ENCODE results near the gene MAIP1.
"Not testable (repeated sequence)": the region's sequence is repeated elsewhere in the genome, so short reads cannot be mapped to it uniquely, and the experiment has no call there.

MAIP1 gene, protein sequence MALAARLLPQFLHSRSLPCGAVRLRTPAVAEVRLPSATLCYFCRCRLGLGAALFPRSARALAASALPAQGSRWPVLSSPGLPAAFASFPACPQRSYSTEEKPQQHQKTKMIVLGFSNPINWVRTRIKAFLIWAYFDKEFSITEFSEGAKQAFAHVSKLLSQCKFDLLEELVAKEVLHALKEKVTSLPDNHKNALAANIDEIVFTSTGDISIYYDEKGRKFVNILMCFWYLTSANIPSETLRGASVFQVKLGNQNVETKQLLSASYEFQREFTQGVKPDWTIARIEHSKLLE

DNA sequence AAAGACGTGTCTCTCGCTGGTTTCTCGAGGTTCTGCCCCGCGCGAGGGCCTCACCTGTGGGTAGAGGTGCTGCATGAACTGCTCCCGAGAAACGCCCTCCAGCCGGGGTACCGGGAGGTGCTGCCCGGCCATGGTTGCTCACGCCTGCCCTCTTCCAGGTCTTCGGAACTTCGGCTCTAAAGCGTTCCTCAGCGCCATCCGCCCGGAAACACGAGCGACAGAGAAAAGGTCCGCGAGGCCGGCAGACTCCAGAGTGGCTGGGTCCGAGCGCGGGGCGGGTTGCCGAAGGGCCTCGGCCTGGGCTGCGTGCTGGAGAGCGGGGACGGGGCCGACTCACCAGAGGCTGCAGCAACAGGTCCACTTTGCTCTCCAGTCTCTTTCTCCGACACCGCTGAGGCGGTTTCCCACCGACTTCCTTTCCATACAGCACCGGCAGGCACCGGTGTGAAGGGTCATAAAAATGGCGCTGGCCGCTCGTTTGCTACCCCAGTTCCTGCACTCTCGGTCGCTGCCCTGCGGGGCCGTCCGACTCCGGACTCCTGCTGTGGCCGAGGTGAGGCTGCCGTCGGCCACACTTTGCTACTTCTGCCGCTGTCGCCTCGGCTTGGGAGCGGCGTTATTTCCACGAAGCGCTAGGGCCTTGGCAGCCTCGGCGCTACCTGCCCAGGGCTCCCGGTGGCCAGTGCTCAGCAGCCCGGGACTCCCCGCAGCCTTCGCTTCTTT is at the start of gene MAIP1, which contains the start of gene TYW5:
MAIP1 (plus strand) TSS at position 244 of the 723 bp plus-strand sequence; CDS start at position 461, 217 bp downstream.
TYW5 (minus strand) TSS at position 153 of the 723 bp plus-strand sequence; CDS start at position 132, 21 bp downstream.
- DNase-seq: peak; percentile 71

DNA sequence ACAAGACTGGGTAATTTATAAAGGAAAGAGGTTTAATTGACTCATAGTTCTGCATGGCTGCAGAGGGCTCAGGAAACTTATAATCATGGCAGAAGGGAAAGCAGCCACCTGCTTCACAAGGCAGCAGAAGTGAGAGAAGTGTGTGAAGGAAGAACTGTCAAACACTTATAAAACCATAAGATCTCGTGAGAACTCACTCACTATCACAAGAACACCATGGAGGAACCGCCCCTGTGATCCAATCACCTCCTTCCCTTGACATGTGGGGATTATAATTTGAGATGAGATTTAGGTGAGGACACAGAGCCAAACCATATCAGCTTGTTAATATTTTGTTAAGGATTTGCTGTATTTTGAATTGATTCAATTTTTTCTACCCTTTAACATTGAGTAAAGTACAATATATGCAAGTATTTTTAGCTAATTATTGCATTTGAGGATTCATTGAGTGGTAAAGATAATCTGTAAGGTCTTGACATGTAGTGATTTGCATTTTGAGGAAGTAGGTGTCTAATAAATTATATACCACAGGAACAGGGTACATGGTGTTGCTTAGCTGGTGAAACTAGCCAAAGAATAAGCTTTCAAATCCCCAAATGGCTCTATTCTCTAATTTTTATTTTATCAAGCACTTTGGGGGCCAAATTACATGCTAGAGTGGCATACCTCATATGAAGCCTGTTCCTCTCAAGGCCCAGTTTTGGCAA is 48.2 kb upstream of the MAIP1 start:
- DNase-seq: no peak

- DNase-seq: no peak
Measured at GRCh38 chr2:199910338-199911051, 44.9 kb upstream of the MAIP1 start.

- DNase-seq: peak; percentile 97
Measured at GRCh38 chr2:199911052-199911876, 44.1 kb upstream of the MAIP1 start, which contains the start of gene C2orf69. Gene C2orf69, plus strand, starts transcription at chr2:199911293. Its CDS starts 146 bp downstream, at chr2:199911439.

DNA sequence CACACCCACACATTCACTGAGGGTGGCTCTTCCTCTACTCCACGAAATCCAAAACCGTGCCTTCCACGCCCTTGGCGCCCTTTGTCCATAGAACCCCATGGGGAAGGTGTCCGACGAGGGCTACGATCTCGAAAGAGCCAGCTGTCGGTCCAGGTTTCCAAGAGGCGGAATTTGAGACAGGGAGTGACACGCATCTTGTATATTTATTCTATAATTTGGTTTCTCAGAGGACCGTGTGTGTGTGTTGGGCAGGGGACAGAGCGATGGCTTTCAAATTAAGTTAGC is 43.6 kb upstream of the MAIP1 start:
- no peak for DNase-seq

GRCh38 chr2:199912553-199913114 is 42.7 kb upstream of the MAIP1 start:
- DNase-seq: not testable (repeated sequence)

DNA sequence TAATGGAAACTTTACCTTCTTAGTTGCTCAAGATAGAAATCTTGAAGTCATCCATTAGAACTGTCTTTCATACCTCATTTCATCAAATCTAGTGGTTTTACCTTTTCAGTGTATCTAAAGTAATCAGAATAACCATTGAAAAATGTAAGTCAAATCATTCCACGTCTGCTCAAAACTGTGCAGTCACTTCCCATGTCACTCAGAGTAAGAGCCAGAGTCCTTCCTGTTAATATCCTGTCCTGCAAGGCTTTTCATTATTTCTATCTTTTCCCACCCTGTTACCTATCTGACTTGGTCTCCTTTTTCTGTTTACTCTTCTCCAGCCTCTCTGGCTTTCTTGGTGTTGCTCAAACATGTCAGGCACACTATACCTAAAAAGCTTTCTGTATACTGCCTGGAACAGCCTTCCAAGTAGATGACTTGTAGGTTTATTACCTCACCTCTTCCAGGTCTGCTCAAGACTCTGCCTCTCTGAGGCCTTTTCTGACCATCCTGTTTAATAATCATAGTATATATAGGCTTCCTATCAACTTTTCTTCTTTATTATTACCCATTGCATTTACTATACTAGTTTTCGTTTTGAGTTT is 40.9 kb upstream of the MAIP1 start:
- no peak for DNase-seq

DNA sequence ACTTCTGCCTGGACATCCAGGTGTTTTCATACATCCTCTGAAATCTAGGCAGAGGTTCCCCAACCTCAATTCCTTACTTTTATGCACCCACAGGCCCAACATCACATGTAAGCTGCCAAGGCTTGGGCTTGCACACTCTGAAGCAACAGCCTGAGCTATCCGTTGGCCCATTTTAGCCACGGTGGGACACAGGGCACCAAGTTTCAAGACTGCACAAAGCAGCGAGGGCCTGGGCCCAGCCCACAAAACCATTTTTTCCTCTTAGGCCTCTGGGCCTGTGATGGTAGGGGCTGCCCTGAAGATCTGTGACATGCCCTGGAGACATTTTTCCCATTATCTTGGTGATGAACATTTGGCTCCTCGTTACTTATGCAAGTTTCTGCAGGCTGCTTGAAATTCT is 38.4 kb upstream of the MAIP1 start:
- DNase-seq: no peak

GRCh38 chr2:199922856-199923255 is 32.5 kb upstream of the MAIP1 start:
- no peak for DNase-seq

DNA sequence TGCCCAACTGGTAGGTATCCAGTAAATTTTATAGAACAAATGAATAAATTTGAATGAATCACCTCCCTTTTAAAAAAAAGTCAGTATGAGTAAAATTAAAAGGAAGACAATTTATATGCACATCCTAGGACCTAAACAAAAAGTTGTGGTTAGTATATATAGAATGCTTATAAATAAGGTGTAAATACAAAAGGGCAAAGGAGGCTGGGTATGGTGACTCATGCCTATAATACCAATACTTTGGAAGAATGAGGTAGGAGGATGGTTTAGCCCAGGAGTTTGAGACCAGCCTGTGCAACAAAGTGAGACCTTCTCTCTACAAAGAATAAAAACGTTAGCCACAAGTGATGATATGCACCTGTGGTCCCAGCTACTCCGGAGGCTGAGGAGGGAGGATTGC is 31.5 kb upstream of the MAIP1 start:
- DNase-seq: no peak

- DNase-seq: no peak
Measured at GRCh38 chr2:199926806-199927205, 28.6 kb upstream of the MAIP1 start.

DNA sequence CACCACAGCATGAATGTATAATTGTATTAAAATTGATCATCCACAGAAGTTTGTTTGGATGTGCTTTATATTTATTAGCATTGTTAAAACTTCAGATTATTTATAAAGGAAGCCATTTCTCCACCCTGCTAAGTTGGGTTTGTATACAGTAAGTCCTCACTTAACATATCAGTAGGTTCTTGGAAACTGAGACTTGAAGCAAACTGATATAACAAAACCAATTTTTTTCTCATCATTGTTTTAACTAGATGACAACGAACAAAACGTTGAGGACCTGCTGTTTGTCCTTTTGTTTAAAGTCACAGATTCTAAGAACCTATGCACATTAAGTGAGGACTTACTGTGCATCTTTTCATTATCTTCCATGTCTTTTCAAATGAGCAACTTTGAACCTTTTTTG is 27.2 kb upstream of the MAIP1 start:
- DNase-seq: no peak

DNA sequence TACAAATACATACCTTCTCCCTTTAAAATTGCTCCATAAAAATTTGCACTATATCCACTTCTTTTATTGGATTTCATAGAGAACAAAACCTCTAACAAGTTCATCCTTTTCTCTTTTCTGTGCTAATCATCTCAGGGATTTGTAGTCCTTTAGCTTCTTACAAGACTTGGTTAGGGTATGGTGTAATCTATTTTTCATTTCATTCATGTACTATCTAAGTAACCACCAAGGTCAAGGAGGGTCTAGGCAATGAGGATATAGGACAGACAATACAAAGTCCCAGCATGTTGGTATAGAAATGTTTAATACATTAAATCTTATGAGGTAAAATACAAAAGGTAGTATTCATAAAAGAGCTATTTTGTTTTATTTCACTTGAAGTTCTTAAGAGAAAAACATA is 26.8 kb upstream of the MAIP1 start:
- DNase-seq: no peak

- DNase-seq: no peak
Measured at GRCh38 chr2:199929262-199929661, 26.1 kb upstream of the MAIP1 start.

DNA sequence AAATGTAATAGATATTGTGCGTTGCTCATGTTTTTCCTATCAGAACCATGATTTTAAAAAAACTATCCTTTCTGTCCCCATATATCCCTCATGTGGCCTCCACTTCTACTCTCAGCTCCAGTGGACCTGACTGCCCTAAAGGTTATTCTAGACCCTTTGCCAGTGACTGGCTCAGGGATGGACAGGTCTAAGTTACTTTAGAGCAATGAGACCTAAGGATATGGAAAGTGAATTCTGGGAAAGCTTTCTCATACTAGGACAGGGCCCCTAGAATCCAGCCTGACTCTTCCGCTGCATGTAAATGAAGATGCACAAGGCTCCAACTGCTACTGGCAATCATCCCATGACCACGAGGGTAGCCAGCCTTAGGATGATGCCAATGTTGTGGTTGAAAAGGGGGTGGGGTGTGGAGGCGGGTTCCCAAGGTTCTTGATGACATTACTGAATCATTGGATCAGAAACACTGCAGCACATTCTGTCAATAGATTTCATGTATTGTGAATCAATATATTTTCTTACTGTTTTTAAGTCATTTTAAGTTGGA is 23.0 kb upstream of the MAIP1 start:
- no peak for DNase-seq

DNA sequence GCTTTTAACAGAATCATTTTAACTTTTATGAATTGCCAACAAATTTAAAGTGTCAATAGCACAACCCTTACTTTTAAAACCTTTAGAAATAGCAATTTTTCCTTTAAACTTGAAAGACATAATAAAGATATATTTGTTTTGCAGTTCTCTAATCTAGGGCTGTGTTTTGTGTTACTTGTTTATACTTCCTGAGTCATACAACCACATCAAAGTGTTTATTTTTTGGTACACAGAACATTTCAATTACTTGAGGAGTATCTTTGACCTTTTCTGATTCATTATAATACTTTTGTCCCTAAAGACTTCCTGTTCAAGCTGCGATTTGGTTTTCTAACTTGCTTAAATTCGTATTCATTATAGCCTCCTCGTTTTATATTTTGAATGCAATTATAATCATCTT is 21.9 kb upstream of the MAIP1 start:
- DNase-seq: no peak

GRCh38 chr2:199936554-199936953 is 18.8 kb upstream of the MAIP1 start:
- DNase-seq: no peak

DNA sequence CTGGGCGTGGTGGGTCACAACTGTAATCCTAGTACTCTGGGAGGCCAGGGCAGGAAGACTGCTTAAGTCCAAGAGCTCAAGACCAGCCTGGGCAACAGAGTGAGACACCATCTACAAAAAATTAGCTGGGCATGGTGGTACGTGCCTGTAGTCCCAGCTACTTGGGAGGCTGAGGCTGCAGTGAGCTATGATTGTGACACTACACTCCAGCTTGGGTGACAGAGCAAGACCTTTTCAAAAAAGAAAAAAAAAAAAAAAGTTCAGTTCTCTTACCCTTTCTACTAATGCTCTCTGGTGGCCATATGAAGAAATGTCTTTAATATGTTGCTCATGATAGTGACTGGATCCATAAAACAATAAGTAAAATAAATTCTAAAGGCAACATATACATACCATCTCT is 15.0 kb upstream of the MAIP1 start:
- peak; percentile 10 for DNase-seq

GRCh38 chr2:199943373-199943772 is 12.0 kb upstream of the MAIP1 start:
- no peak for DNase-seq

DNA sequence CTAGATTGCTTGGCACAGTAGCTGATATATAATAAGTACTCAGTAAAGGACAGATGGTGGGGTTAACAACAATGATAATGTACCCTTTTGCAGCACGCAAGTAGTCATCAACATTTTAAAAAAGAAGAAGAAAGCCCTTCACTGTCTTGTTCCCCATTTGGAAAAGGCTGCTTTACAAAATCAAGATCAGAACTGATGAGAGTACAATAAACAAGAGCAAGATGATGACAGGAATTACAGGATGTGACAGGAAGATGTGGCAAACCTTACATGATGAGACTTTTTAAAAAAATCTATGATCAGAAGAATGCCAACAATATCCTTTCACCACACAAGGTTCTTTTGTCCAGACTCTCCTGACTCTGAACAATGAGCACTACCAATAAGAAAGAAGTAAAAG is 9.2 kb upstream of the MAIP1 start:
- DNase-seq: no peak

GRCh38 chr2:199946836-199947235 is 8.5 kb upstream of the MAIP1 start:
- no peak for DNase-seq
